Progenitor cell of endocrine pancreas (in vitro differentiated cells): Measurements from ENCODE around the gene PATE4. TPM values are rescaled to one million over a fixed set of nuclear protein-coding genes. Genes with fewer than 3 reads are reported as not detected.

ENCODE experiments used
- DNase-seq: peaks from one replicate; pipeline ENCODE4 v3.0.0; 2021; ENCODE audit warnings: low spot score; ENCODE audit not compliant: unreplicated experiment
- H3K27ac Mint-ChIP-seq: 2 replicates; pipeline ENCODE4 v1.8.0; 2021; ENCODE audit warnings: mild to moderate bottlenecking, moderate library complexity, mixed read lengths
- H3K27me3 Mint-ChIP-seq: 2 replicates; pipeline ENCODE4 v1.8.0; 2021; ENCODE audit warnings: mixed read lengths
- H3K36me3 Mint-ChIP-seq: 2 replicates; pipeline ENCODE4 v1.8.0; 2022; ENCODE audit warnings: mixed read lengths; ENCODE audit not compliant: insufficient read depth
- H3K4me1 Mint-ChIP-seq: 2 replicates; pipeline ENCODE4 v1.8.0; 2021; ENCODE audit warnings: low read depth, mixed read lengths
- H3K4me3 Mint-ChIP-seq: 2 replicates; pipeline ENCODE4 v1.8.0; 2021; ENCODE audit warnings: low read depth, mild to moderate bottlenecking, moderate library complexity, mixed read lengths
- H3K9me3 Mint-ChIP-seq: 2 replicates; pipeline ENCODE4 v1.8.0; 2021; ENCODE audit warnings: low read depth, mixed read lengths
- total RNA-seq: library from RNA; stranded (reverse); gene quantifications from 2 replicates; pipeline ENCODE4 v1.2.1, GENCODE V29; 2021
- TF ChIP-seq, protein P1 (sequence below): fragments of 200-600 bp; sonication (generic); IDR thresholded peaks from one replicate; pipeline ENCODE4 v1.5.0; 2021; ENCODE audit warnings: antibody characterized with exemption, mild to moderate bottlenecking; ENCODE audit not compliant: unreplicated experiment

Gene PATE4
- total RNA-seq, 1 donor from 2014 or later, result not detected

DNA sequence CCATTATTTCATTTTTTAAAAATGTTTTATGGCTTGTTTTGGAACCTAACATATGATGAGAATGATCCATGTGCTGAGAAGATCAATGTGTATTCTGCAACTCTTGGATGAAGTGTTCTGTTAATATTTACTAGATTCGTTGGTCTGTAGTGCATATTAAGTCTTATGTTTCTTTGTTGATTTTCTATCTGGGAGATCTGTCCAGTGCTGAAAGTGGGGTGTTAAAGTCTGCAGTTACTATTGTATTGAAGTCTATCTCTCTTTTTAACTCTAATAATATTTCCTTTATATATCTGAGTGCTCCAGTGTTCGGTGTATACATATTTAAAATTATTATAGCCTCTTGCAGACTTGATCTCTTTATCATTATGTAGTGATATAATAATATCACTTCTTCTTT lies 33.3 kb upstream of the PATE4 start:
- Mint-ChIP-seq H3K36me3 (no peaks in the 10 kb centered on the region), H3K27me3 (no peaks in the 10 kb centered on the region), H3K4me3 (no peak overlapping the region), H3K27ac (no peak overlapping the region), H3K9me3 (peaks cover 41% of the 10 kb centered on the region), H3K4me1 (no peaks in the 10 kb centered on the region)
- DNase-seq, result no peak
- TF ChIP-seq, protein P1, sequence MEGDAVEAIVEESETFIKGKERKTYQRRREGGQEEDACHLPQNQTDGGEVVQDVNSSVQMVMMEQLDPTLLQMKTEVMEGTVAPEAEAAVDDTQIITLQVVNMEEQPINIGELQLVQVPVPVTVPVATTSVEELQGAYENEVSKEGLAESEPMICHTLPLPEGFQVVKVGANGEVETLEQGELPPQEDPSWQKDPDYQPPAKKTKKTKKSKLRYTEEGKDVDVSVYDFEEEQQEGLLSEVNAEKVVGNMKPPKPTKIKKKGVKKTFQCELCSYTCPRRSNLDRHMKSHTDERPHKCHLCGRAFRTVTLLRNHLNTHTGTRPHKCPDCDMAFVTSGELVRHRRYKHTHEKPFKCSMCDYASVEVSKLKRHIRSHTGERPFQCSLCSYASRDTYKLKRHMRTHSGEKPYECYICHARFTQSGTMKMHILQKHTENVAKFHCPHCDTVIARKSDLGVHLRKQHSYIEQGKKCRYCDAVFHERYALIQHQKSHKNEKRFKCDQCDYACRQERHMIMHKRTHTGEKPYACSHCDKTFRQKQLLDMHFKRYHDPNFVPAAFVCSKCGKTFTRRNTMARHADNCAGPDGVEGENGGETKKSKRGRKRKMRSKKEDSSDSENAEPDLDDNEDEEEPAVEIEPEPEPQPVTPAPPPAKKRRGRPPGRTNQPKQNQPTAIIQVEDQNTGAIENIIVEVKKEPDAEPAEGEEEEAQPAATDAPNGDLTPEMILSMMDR, result no peak

DNA sequence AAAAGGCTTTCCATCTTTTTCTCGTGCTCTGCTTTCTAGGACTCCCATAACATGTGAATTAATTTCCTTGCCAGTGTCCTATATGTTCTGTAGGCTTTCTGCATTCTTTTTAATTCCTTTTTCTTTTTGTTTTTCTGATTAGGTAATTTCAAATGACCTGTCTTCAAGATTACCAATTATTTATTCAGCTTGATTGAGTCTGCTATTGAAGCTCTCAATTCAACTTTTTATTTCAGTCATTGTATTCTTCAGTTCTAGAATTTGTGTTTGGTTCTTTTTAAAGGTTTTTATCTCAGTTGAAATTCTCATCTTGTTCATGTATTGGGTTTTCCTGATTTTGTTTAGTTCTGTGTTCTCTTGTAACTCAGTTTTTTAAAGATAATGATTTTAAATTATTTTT lies 30.7 kb upstream of the PATE4 start:
- Mint-ChIP-seq H3K4me3 (no peak overlapping the region), H3K27me3 (no peaks in the 10 kb centered on the region), H3K27ac (no peak overlapping the region), H3K36me3 (no peaks in the 10 kb centered on the region), H3K9me3 (peaks cover 27% of the 10 kb centered on the region), H3K4me1 (no peaks in the 10 kb centered on the region)
- TF ChIP-seq, protein P1, result no peak
- no peak for DNase-seq

DNA sequence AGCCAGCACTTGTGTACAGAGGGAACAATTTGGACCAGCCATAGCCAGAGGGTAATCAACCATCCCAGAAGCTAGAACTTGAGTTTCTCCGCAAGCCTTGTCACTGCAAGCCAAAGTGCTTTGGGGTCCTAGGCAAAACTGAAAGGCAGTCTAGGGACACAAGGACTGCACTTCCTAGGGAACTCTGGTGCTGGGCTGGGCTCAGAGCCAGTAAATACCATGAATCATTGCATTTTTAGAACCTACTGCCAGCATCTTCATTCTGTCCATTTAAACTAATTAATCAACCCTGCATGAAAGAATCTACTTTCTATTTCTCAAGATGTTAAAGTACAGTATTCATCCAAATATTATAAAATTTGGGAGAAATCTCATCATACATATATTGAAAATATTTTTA lies 25.2 kb upstream of the PATE4 start:
- H3K27ac Mint-ChIP-seq, result no peak overlapping the region
- H3K27me3 Mint-ChIP-seq, result no peaks in the 10 kb centered on the region
- peaks cover 8% of the 10 kb centered on the region for H3K9me3 Mint-ChIP-seq
- no peaks in the 10 kb centered on the region for H3K4me1 Mint-ChIP-seq
- H3K4me3 Mint-ChIP-seq, result no peak overlapping the region
- DNase-seq, result no peak
- no peaks in the 10 kb centered on the region for H3K36me3 Mint-ChIP-seq
- TF ChIP-seq, protein P1, result no peak

DNA sequence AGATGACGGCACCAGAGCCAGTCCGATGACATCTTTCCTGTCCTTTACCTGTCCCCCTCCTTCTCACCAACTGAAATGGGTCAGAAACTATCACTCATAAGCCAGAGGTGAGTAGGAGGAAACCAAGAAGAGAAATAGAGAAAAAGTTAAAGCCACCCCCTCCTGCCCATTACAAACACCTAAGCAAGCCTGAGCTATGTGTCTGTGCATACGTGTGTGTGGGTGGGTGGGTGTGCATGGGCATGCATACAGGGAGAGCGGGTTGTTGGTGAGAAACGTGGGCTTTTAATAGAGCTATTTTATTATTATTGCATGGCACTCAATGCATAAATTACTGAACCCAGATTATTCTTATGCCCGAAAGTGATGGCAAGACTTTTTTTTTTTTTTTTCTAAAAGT lies 2.6 kb downstream of the PATE4 start:
- H3K4me3 Mint-ChIP-seq, result no peak overlapping the region
- H3K36me3 Mint-ChIP-seq, result no peaks in the 10 kb centered on the region
- no peak overlapping the region for H3K27ac Mint-ChIP-seq
- peaks cover 7% of the 10 kb centered on the region for H3K9me3 Mint-ChIP-seq
- peaks cover 17% of the 10 kb centered on the region for H3K4me1 Mint-ChIP-seq
- H3K27me3 Mint-ChIP-seq, result no peaks in the 10 kb centered on the region
- TF ChIP-seq, protein P1, result no peak
- DNase-seq, result no peak

DNA sequence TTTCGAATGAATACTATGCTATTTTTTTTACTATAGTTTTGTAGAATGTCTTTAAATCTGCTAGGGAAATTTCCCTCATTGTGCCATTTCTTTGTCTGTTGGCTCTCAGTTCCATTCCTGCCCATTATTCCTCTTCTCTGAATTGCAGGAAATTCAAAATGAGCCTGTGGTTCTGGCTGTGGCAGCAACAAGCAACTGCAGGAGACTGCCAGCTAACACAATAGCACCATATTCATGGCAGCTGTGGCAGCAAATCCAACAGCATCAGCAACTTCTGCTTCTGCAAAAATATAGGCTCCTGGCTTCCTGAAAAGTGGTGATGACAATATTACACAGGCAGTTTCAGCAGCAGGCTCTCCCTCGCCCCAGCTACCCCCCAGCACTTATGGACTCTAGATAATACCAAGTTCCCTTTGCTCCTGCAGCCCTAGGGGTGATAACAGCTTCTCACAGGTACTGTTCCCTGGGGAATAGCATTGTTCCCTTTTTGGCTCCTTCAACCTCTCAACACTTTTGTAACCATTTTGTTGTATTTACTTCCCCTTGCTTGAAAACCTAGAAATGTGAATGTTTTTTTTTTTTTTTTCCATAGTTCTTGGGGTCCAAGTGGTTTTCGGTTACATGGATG lies 9.3 kb downstream of the PATE4 start:
- Mint-ChIP-seq H3K27ac (no peak overlapping the region), H3K4me3 (no peak overlapping the region), H3K36me3 (peaks cover 9% of the 10 kb centered on the region), H3K4me1 (peaks cover 7% of the 10 kb centered on the region), H3K9me3 (peaks cover 18% of the 10 kb centered on the region), H3K27me3 (no peaks in the 10 kb centered on the region)
- TF ChIP-seq, protein P1, result no peak
- no peak for DNase-seq
